GM18505 (cell line): Measurements from ENCODE around the gene TBX6.
"Not testable (repeated sequence)": the region's sequence is repeated elsewhere in the genome, so short reads cannot be mapped to it uniquely, and the experiment has no call there.

Experiments used
- ATAC-seq: cut with Tn5 transposase; IDR thresholded peaks from one replicate; pipeline ENCODE4 v1.9.1; 2021; ENCODE audit not compliant: unreplicated experiment
- POLR2A ChIP-seq: IDR thresholded peaks from 4 replicates; pipeline ENCODE4 v1.6.1; 2011; ENCODE audit warnings: borderline replicate concordance; ENCODE audit not compliant: insufficient read depth, insufficient read length; ENCODE audit errors: extremely low read depth

TBX6 gene

DNA sequence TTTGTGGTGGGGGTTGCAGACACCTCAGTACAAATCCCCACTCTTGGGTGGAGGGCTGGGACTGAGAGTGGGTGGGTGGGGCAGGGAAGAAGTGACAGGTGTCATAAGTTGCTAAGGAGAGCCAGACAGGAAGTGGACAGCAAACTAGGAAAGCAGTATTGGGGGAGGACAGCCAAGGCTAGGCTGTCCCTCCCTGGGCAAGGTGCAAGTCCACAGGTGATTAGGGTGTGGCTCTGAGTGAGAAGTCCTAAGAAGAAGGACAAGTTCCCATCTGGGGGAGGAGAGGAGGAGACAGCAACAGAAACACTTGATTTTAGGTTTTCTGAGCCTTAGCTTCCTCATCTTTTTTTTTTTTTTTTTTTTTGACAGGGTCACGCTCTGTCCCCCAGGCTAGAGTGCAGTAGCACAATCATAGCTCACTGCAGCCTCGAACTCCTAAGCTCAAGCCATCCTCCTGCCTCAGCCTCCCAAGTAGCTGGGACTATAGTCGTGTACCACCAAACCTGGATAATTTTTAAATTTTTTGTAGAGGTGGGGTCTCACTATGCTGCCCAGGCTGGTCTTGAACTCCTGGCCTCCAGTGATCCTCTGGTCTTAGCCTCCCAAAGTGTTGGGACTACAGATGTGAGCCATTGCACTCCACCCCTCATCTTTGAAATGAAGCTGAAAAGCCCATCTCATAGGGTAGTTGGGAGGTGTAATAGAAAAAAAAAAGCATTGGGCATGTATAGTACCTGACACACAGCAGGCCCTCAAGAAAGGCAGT, 28.8 kb upstream of the TBX6 start:
- TF ChIP-seq POLR2A = no peak
- ATAC-seq = no peak

DNA sequence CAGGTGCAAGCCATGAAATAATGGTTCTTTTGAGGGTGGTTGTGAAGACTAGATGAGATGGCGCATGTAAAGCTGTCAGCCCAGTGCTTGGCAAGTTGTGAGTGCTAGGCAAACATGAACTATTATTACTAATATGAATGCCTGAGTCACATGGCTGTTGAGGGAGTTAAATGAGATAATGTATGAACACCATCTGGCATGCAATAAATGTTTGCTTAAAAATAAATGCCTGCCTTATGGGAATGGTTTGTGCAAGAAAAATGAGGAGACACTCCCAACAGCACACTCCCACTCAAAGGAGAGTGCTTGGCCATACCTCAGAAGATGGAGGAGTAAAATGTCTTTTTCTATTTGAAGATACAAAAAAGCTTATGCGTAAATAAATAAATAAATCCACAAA, 27.7 kb upstream of the TBX6 start:
- no peak for ATAC-seq
- no peak for TF ChIP-seq POLR2A

- no peak for ATAC-seq
- no peak for TF ChIP-seq POLR2A
These were observed 26.0 kb upstream of the TBX6 start for GRCh38 chr16:30117768-30118167.

- no peak for ATAC-seq
- TF ChIP-seq POLR2A = no peak
These were observed 24.8 kb upstream of the TBX6 start for GRCh38 chr16:30116291-30117207.

- no peak for ATAC-seq
- no peak for TF ChIP-seq POLR2A
These were observed 23.5 kb upstream of the TBX6 start for GRCh38 chr16:30115238-30115637.

- not testable (repeated sequence) for ATAC-seq
These were observed 23.1 kb upstream of the TBX6 start for GRCh38 chr16:30114833-30115232.

DNA sequence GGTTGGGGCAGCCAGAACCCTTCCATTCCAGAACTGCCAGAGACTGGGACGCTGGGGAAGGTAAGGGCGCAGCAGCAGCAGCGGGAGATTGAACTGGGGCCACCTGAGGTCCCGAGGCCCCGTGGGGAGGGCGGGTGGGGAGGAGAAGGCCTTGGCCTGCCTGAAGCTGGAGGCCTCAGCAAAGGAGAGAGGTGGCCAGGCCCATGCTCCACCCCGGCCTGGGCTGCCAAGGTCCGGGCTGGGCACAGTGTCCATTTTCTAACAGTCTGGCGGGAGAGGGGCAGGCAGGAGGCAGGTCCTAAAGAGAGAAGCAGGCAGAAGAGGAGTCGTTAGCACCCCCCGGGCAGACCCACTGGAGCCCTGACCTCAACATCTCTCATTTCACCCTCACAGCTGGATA, 22.7 kb upstream of the TBX6 start:
- TF ChIP-seq POLR2A = no peak
- ATAC-seq = no peak

DNA sequence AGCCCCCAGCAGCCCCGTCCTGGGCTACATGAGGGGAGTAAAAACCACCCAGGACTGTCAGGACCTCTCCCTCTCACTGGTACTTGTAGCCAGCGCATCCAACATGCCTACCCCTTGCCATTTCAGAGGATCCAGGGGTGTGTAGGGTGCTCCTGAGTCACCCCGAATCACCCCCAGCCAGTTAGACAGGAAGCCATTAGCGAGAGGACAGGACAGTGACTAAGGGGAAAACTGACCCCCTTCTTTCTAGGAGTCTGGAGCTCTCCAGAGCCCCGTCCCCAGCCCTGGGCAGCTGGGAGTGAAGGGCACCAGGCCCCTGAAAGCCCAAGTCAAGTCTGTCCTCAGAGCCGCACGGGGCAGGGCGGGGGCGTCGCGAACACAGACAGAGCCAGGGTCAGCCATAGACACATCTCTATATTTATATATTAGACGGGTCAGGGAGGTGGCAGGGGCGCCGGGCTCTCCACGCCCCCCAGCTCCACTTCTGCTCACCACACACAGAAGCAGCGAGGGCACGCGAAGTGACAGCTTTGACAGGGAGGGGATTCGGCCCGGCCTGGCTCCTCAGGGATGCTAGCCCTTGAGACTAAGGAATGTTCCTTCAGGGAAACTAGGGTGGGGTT, 22.1 kb upstream of the TBX6 start:
- ATAC-seq = no peak
- no peak for TF ChIP-seq POLR2A

- TF ChIP-seq POLR2A = no peak
- ATAC-seq = no peak
These were observed 21.4 kb upstream of the TBX6 start, which contains the start of gene GDPD3 for GRCh38 chr16:30113031-30113710. Gene GDPD3, minus strand, starts transcription at chr16:30113537. Its CDS starts 59 bp downstream, at chr16:30113478.

DNA sequence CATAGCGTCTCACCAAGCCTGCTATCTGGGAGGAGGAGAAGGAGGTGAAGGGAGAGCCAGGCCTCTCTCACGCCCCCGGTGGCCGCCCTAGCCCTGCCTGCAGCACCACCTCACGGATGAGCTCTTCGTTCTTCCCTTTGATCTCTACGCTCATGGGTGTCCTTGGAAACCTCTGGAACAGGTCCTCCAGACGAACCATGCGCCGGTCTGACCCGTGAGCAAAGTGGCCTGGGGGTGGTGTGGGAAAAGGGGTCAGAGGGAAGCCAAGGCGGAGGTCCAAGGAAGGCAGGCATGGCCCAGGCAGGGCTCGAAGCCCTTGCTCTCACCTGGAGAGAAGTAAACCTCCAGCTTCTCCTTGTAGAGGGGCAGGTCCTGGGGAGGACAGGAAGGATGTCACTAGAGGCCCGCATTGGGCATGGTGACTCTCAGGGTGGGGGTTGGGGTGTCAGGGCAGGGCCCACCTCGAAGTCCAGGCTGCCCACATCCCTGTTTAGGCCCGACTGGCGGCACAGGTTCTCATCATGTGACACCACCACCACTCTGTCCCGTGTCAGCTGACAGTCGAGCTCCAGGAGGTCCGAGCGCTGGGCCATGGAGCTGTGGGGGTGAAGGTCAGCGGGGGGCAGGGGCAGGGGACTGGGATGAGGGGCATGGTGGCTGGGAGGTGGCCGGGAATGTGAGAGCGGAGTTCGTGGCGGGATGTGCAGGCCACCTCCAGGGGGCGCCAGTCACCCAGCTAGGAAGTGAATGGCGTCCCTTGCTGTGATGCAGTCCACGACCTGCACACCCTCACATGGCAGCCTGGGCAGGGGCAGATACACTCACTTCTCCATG, 20.7 kb upstream of the TBX6 start:
- no peak for TF ChIP-seq POLR2A
- no peak for ATAC-seq

- no peak for ATAC-seq
- TF ChIP-seq POLR2A = no peak
These were observed 18.9 kb upstream of the TBX6 start for GRCh38 chr16:30110661-30111060.
